Kidney epithelial cell (primary cell): ENCODE measurements around the gene BHMT. TPM values are rescaled to one million over a fixed set of nuclear protein-coding genes. Genes with fewer than 3 reads are reported as not detected.
"Not testable (repeated sequence)": the region's sequence is repeated elsewhere in the genome, so short reads cannot be mapped to it uniquely, and the experiment has no call there.

ENCODE experiments used
- DNase-seq: peaks from one replicate; pipeline ENCODE4 v3.0.0-alpha.2; 2010; ENCODE audit warnings: low read depth
- H3K27me3 ChIP-seq: 2 replicates; pipeline ENCODE4 v1.6.0; 2011; ENCODE audit warnings: low read length; ENCODE audit not compliant: control insufficient read depth, insufficient read depth
- H3K36me3 ChIP-seq: 2 replicates; pipeline ENCODE4 v1.5.1; 2011; ENCODE audit warnings: low read length; ENCODE audit not compliant: control insufficient read depth, insufficient read depth
- H3K4me3 ChIP-seq: 2 replicates; pipeline ENCODE4 v1.5.1; 2011; ENCODE audit warnings: low read depth, mild to moderate bottlenecking, control low read depth, low read length
- total RNA-seq: library from RNA; depleted of rRNA; stranded (reverse); fragments of >200 nt; gene quantifications from 2 replicates; pipeline ENCODE4 v1.2.3, GENCODE V29; 2015
- TF ChIP-seq, protein P1 (sequence below): IDR thresholded peaks from 2 replicates; pipeline ENCODE4 v1.5.1; 2011; ENCODE audit warnings: mild to moderate bottlenecking, moderate library complexity, low read length, control low read depth, inconsistent platforms; ENCODE audit not compliant: insufficient read depth, poor library complexity, severe bottlenecking

The BHMT gene
- total RNA-seq, 1 donor from 2014 or later, result 0.88 TPM

DNA sequence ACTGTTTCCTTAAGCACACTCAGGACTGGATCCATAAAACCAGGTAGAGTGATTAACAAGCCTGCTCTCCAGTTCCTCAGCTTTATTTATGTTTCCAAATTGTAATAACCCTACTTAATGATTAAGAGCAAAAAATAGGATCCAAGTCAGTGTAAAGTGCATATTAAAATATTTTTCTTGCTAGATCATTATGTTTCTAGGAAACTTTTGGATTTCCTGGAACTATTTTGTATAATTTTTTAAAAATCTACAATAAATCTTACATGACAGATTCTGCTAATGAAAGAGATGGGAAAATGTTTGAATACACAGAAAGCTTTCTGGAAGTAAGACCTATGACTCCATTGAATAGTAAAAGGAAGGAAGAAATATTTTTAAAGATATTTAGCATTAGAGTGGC is 35.5 kb downstream of the BHMT start:
- no peak for DNase-seq
- no peaks in the 10 kb centered on the region for H3K36me3 ChIP-seq
- no peak overlapping the region for H3K4me3 ChIP-seq
- H3K27me3 ChIP-seq, result no peaks in the 10 kb centered on the region
- TF ChIP-seq, protein P1, sequence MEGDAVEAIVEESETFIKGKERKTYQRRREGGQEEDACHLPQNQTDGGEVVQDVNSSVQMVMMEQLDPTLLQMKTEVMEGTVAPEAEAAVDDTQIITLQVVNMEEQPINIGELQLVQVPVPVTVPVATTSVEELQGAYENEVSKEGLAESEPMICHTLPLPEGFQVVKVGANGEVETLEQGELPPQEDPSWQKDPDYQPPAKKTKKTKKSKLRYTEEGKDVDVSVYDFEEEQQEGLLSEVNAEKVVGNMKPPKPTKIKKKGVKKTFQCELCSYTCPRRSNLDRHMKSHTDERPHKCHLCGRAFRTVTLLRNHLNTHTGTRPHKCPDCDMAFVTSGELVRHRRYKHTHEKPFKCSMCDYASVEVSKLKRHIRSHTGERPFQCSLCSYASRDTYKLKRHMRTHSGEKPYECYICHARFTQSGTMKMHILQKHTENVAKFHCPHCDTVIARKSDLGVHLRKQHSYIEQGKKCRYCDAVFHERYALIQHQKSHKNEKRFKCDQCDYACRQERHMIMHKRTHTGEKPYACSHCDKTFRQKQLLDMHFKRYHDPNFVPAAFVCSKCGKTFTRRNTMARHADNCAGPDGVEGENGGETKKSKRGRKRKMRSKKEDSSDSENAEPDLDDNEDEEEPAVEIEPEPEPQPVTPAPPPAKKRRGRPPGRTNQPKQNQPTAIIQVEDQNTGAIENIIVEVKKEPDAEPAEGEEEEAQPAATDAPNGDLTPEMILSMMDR, result no peak

- DNase-seq, result no peak
- TF ChIP-seq, protein P1, result no peak
- no peaks in the 10 kb centered on the region for H3K27me3 ChIP-seq
- no peaks in the 10 kb centered on the region for H3K36me3 ChIP-seq
- no peak overlapping the region for H3K4me3 ChIP-seq
Observed at GRCh38 chr5:79149433-79149832, 37.8 kb downstream of the BHMT start.

DNA sequence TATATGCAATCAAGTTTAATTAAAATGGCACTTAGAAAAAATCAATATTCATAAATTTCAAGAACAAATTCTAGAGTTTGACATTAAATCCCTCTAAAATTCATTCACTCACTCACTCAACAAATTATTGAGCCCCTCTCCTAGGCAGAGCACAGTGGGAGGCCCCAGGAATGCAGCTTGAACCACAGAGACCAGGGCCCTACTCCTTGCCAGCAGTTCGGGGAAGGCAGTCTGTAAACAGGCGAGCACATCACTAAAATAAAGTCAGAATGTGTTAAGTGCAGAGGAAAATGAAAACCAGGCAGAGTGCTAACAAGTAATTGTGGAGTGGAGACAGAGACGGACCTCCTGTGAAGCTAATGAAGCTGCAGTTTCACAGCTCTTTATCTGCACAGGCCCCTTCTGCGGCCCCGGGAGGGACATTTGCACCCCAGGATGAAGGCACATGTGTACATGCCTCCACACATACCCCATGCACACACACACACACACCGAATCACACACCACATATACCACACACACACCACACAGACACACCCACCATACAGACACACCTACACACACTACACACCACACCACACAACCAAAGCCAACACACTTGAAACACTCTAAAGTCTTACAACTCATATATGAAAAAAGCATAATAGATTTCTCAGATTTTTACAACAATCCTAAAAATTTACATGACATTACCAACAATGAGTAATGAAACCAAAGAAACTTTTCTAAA is 40.5 kb downstream of the BHMT start:
- TF ChIP-seq, protein P1, result no peak
- H3K4me3 ChIP-seq, result no peak overlapping the region
- no peaks in the 10 kb centered on the region for H3K27me3 ChIP-seq
- no peak for DNase-seq
- no peaks in the 10 kb centered on the region for H3K36me3 ChIP-seq

DNA sequence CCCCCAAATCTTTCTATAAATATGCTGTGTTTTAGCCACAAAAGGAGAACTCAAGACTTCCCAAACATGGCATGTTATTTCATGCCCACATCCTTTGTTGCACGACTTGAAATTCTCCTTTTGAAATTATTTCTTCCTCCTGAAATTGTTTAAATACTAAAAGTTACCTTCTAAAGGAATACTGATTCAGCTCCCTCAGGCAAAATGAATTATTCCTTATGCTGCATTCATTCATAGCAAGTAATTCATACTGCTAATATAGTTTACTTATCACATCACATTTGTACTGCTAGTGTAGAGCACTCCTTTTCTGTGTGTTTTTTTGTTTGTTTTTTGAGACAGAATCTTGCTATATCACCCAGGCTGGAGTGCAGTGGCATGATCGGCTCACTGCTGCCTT is 45.7 kb downstream of the BHMT start:
- no peak for DNase-seq
- TF ChIP-seq, protein P1, result no peak
- no peak overlapping the region for H3K4me3 ChIP-seq
- no peaks in the 10 kb centered on the region for H3K27me3 ChIP-seq
- H3K36me3 ChIP-seq, result no peaks in the 10 kb centered on the region

DNA sequence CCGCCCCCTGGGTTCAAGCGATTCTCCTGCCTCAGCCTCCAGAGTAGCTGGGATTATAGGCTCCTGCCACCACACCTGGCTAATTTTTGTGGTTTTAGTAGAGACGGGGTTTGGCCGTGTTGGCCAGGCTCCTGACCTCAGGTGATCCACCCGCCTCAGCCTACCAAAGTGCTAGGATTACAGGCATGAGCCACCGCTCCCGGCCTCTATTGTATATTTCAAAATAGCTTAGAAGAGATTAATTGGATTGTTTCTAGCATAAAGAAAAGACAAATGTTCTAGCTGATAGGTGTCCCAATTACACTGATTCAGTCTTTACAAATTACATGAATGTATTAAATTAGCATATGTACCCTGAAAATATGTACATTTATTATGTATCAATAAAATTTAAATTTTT is 50.0 kb downstream of the BHMT start:
- not testable (repeated sequence) for H3K4me3 ChIP-seq, H3K27me3 ChIP-seq, DNase-seq, H3K36me3 ChIP-seq

- H3K27me3 ChIP-seq, result no peaks in the 10 kb centered on the region
- TF ChIP-seq, protein P1, result no peak
- DNase-seq, result no peak
- no peak overlapping the region for H3K4me3 ChIP-seq
- H3K36me3 ChIP-seq, result no peaks in the 10 kb centered on the region
Observed at GRCh38 chr5:79168031-79168430, 56.4 kb downstream of the BHMT start.
